Gastroesophageal sphincter (tissue), 4 donors: ENCODE results near the gene WNT1. TPM values are rescaled to one million over a fixed set of nuclear protein-coding genes. Genes with fewer than 3 reads are reported as not detected.
A peak's percentile ranks its signal among the peaks of the same experiment; 100 is the strongest.

Experiments used
- ATAC-seq: fragments of 150-250 bp; one replicate; pipeline ENCODE4 v1.9.1; 2016; ENCODE audit warnings: mild to moderate bottlenecking, moderate library complexity
- H3K27ac ChIP-seq, 4 donors: fragments of 200-600 bp; sonication (generic) in 3 of 4; 1 replicate in 3 of 4; 2 replicates in 1 of 4; pipeline ENCODE4 v1.5.1; 2016 to 2019
- H3K27me3 ChIP-seq: fragments of 200-600 bp; sonication (generic); one replicate; pipeline ENCODE4 v1.5.1; 2019
- H3K36me3 ChIP-seq, 2 donors: fragments of 200-600 bp; sonication (generic); one replicate each; pipeline ENCODE4 v1.5.1; 2019; ENCODE audit warnings: control low read depth in 1 of 2
- H3K4me1 ChIP-seq, 3 donors: fragments of 200-600 bp; sonication (generic); 1 replicate in 2 of 3; 2 replicates in 1 of 3; pipeline ENCODE4 v1.5.1; 2016 to 2019; ENCODE audit warnings: control low read depth in 2 of 3
- H3K4me3 ChIP-seq, 2 donors: fragments of 200-600 bp; sonication (generic); one replicate each; pipeline ENCODE4 v1.5.1; 2019; ENCODE audit warnings: mild to moderate bottlenecking in 1 of 2, moderate library complexity in 1 of 2
- H3K9me3 ChIP-seq, 3 donors: fragments of 200-600 bp; sonication (generic); one replicate each; pipeline ENCODE4 v1.5.1; 2017 to 2019; ENCODE audit warnings: control low read depth in 2 of 3
- CTCF ChIP-seq, 4 experiments: fragments of 200-600 bp in 2 of 4; fragments of 450-650 bp in 2 of 4; sonication (generic) in 1 of 4; IDR thresholded peaks; one replicate each; pipeline ENCODE4 v1.5.1; 2017 to 2019; ENCODE audit warnings: antibody characterized with exemption in 4 of 4, mild to moderate bottlenecking in 2 of 4, moderate library complexity in 2 of 4
- EP300 ChIP-seq: sonication (generic); formaldehyde crosslinking; IDR thresholded peaks from one replicate; pipeline ENCODE4 v1.6.1; 2017; ENCODE audit warnings: antibody characterized with exemption, mild to moderate bottlenecking
- POLR2A ChIP-seq, 2 donors: fragments of 450-650 bp; IDR thresholded peaks; one replicate each; pipeline ENCODE4 v1.6.1; 2017; ENCODE audit warnings: antibody characterized with exemption in 2 of 2, mild to moderate bottlenecking in 2 of 2, moderate library complexity in 1 of 2
- POLR2AphosphoS5 ChIP-seq: sonication (generic); formaldehyde crosslinking; IDR thresholded peaks from one replicate; pipeline ENCODE4 v1.6.1; 2017; ENCODE audit warnings: antibody characterized with exemption
- WGBS, 2 donors: methylation state at CpG; one replicate each; pipeline ENCODE4 v1.1.5; 2018; ENCODE audit warnings: low coverage in 1 of 2; 5-methylcytosine and 5-hydroxymethylcytosine counted together
- total RNA-seq, 4 donors: library from RNA; depleted of rRNA; stranded (reverse); fragments of >200 nt; gene quantifications; one replicate each; pipeline ENCODE4 v1.1.0, GENCODE V29; 2016

Gene WNT1
- total RNA-seq, 4 donors from 2014 or later: not detected

GRCh38 chr12:48960834-48961233 lies 17.3 kb upstream of the WNT1 start:
- no peak overlapping the region for H3K27ac ChIP-seq
- H3K27me3 ChIP-seq: peaks cover 34% of the 10 kb centered on the region
- no peak for ATAC-seq
- 59 to 67% methylated on average over 3 of the region's 3 CpGs for WGBS, 2 donors
- H3K9me3 ChIP-seq: no peaks in the 10 kb centered on the region
- peaks cover 3 to 12% (median 6%) of the 10 kb centered on the region in 3 donors for H3K4me1 ChIP-seq
- TF ChIP-seq POLR2AphosphoS5: no peak
- TF ChIP-seq POLR2A (IDR thresholded peaks at IDR 0.05): no peak
- no peak for TF ChIP-seq CTCF (IDR thresholded peaks at IDR 0.05)
- TF ChIP-seq EP300: no peak
- no peak overlapping the region for H3K4me3 ChIP-seq
- H3K36me3 ChIP-seq: no peaks in the 10 kb centered on the region

- TF ChIP-seq CTCF (IDR thresholded peaks at IDR 0.05) (no peak), POLR2AphosphoS5 (no peak), EP300 (no peak), POLR2A (IDR thresholded peaks at IDR 0.05) (no peak)
- Histone ChIP-seq H3K36me3 (no peaks in the 10 kb centered on the region), H3K4me3 (no peak overlapping the region), H3K27ac (no peak overlapping the region), H3K27me3 (peaks cover 39% of the 10 kb centered on the region), H3K9me3 (no peaks in the 10 kb centered on the region), H3K4me1 (peaks cover 0 to 8% (median 3%) of the 10 kb centered on the region in 3 donors)
- no peak for ATAC-seq
- WGBS, 2 donors: 20 to 58% methylated on average over 1 to 4 of the region's 4 CpGs
These were observed 16.8 kb upstream of the WNT1 start for GRCh38 chr12:48961331-48961730.

GRCh38 chr12:48961801-48962200 lies 16.3 kb upstream of the WNT1 start:
- Histone ChIP-seq H3K4me3 (no peak overlapping the region), H3K9me3 (no peaks in the 10 kb centered on the region), H3K36me3 (no peaks in the 10 kb centered on the region), H3K27ac (no peak overlapping the region), H3K27me3 (peaks cover 42% of the 10 kb centered on the region), H3K4me1 (peaks cover 0 to 8% (median 3%) of the 10 kb centered on the region in 3 donors)
- TF ChIP-seq CTCF (IDR thresholded peaks at IDR 0.05) (no peak), POLR2AphosphoS5 (no peak)
- ATAC-seq: no peak

GRCh38 chr12:48965298-48965838 lies 12.8 kb upstream of the WNT1 start:
- no peaks in the 10 kb centered on the region for H3K36me3 ChIP-seq
- H3K9me3 ChIP-seq: no peaks in the 10 kb centered on the region
- no peak overlapping the region for H3K27ac ChIP-seq
- H3K4me1 ChIP-seq: peaks cover 0 to 12% (median 10%) of the 10 kb centered on the region in 3 donors
- H3K4me3 ChIP-seq: no peak overlapping the region
- ATAC-seq: no peak
- peaks cover 59% of the 10 kb centered on the region for H3K27me3 ChIP-seq
- TF ChIP-seq POLR2A (IDR thresholded peaks at IDR 0.05) (no peak), CTCF (IDR thresholded peaks at IDR 0.05) (peak in 1 of 4 experiments; percentile 11)

GRCh38 chr12:48966177-48966895 lies 11.8 kb upstream of the WNT1 start:
- Histone ChIP-seq H3K4me1 (peaks cover 0 to 22% (median 10%) of the 10 kb centered on the region in 3 donors), H3K36me3 (no peaks in the 10 kb centered on the region), H3K9me3 (no peaks in the 10 kb centered on the region), H3K27me3 (peaks cover 63% of the 10 kb centered on the region), H3K4me3 (no peak overlapping the region), H3K27ac (no peak overlapping the region)
- no peak for TF ChIP-seq POLR2AphosphoS5
- no peak for TF ChIP-seq EP300
- TF ChIP-seq POLR2A (IDR thresholded peaks at IDR 0.05): no peak
- TF ChIP-seq CTCF (IDR thresholded peaks at IDR 0.05): no peak
- WGBS, 2 donors: 50% methylated on average over 2 of the region's 20 CpGs; no CpG with 5 or more reads in 1 of the 2 donors
- ATAC-seq: no peak
